ENCODE results near the gene PARD6G.
A peak's percentile ranks its signal among the peaks of the same experiment; 100 is the strongest.
"Not testable (repeated sequence)": the region's sequence is repeated elsewhere in the genome, so short reads cannot be mapped to it uniquely, and the experiment has no call there.

Gene PARD6G

DNA sequence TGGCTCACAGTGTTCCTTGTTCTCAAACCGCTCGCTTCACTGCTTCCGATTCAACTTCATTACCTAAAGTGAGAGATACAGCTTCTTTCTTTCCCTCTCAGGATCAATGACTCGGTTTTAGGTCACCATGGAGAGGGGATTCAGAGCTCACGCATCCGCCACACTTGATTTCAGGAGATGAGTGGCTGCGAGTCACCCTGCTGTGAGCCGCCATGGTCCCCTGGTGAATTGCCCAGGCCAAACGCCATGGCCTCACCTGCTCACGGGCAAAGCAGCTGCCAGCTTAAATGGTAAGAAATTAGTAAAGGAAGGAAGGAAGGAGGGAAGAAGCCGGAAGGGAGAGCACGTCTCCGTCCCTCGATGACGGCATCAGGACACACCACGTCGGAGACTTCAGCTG lies 77.7 kb downstream of the PARD6G start:
- no peak for DNase-seq

DNA sequence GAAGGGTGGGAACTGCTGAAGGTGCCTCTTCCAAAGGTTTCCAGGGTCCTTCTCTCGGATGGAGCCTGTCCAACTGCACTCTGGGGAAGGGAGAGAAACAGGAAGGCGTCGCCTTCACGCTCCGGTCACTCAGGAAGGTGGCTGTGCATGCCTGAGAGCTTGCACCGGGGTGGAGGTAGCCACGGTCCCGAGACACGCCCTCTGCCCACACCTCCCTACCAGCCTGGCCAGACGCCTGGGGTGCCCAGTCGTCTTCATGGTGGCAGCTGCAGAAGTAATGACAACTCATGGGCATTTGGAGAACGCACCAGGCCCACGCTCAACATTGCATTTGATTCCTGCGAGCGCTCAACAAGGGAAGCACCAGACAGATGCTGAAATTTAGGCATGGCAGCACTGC lies 78.3 kb downstream of the PARD6G start:
- DNase-seq = no peak

DNA sequence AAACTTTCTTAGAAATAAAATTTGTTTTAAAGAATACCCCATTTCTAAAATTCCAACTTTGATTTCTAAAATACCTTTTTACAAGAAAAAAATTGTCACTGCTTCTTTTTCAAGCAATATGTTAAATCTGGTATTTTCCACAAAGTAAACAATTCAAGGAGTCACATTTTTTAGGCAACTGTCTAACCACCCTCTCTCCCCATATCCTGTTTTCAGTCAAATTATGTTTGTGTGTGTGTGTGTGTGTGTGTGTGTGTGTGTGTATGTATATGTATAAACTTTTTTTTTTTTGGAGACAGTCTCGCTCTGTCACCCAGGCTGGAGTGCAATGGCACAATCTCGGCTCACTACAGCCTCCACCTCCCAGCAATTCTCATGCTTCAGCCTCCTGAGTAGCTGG lies 79.0 kb downstream of the PARD6G start:
- DNase-seq = no peak

DNA sequence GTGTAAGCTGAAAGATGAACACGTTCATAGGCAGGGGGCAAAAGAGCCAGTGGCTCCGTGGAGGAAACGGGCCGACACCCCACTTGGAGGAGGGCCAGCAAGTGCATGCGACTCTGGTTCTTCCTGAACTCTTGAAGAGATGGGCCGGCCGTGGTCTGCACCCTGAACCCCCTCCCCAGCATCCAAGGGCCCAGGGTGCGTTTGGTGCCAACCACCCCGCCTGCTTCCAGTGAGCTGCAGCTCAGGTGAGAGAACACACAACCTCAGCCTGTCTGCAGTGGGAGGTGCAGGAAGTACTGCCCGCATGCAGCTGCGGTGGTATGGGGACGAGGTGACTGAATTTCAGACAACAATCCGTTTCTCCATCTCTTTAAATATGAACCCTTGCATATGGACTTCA lies 79.4 kb downstream of the PARD6G start:
- DNase-seq = no peak

DNA sequence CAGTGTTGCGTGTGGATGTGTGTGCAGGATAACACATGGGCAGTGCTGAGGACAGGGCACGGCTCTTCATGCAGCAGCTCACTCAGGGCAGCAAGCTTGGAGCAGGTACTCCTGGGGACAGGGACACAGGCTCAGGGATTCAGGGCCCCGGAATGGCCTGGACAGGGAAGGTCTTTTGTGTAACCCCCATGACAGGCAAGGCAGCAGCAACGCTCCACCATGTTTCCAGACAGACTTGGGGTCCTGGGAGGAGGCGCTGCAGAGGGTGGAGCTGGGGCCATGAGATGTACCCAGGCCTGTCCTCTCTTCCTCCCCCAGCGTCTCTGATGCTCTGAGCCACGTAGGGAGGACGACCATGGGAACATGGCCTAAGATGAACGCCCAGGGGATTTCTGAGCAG lies 80.0 kb downstream of the PARD6G start:
- DNase-seq = no peak

DNA sequence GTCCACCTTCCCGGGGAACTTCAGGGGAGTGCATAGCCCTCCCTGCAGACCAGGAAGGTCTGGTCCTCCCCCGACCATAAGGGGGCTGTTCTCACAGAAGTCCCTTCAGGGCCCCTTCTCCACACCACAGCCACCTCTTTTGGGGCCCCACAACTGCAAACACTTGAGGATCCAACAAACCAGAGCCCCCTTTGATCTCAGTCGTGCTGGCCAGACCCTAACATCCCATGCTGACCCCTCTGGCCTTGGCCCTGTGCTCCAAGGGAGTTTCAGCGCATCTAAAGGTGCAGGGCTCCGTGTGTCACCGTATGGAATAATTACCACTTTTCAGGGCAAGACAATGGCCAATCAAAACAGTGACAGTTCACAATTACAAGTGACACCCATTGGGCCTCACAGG lies 80.6 kb downstream of the PARD6G start:
- DNase-seq = no peak

DNA sequence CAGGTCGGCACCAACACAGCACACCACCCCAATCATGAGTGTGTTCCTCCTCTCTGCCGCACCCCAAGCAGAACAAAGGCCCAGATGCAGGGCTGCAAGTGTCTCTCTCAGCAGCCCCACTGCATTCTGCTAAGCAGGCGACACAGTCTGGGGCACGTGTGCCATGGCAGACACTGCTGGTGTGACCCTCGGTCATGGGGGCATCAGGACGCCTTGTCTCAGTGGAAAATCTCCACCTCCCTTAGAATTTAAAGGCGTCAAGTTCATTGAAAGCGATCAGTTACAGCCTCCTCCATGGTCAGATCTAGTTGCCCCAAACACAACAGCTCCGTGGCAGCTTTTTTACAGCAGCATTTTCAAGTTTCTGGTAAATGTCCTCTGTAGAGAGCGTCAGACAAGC lies 81.1 kb downstream of the PARD6G start:
- no peak for DNase-seq

DNA sequence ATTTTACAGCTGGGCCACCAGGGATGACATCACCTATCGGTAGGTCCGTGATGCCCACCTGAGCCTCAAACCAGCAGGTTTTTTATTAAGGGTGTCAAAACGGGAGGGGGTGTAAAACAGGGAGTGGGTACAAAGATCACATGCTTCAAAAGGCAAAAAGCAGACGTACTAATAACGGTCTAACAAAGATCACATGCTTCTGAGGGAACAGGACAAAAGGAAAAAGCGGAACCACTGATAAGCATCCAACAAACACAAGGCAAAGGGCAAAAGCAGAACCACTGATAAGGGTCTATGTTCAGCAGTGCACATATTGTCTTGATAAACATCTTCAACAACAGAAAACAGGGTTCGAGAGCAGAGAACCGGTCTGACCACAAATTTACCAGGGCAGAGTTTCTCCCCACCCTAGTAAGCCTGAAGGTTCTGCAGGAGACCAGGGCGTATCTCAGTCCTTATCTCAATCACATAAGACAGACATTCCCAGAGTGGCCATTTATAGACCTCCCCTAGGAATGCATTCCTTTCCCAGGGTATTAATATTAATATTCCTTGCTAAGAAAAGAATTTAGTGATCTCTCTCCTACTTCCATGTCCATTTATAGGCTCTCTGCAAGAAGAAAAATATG lies 82.5 kb downstream of the PARD6G start:
- not testable (repeated sequence) for DNase-seq

DNA sequence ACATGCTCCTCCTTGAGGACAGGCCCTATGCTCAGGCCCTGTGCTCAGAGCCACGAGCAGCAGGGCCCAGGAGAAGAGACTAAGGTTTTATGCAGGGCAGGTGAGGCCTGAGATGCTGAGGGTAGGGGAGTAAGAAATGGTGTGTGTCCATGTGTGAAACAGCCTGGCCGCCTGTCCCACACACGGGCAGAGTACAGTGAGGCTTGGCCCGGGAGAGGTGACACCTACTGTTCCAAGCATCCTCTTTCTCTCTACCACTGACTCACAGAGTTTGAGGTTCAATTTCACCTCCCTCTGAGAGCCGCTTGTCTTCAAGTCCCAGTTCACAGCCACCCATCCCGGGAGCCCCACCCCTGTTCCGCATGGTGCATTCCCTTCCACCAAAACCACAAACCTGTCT lies 84.1 kb downstream of the PARD6G start:
- no peak for DNase-seq

DNA sequence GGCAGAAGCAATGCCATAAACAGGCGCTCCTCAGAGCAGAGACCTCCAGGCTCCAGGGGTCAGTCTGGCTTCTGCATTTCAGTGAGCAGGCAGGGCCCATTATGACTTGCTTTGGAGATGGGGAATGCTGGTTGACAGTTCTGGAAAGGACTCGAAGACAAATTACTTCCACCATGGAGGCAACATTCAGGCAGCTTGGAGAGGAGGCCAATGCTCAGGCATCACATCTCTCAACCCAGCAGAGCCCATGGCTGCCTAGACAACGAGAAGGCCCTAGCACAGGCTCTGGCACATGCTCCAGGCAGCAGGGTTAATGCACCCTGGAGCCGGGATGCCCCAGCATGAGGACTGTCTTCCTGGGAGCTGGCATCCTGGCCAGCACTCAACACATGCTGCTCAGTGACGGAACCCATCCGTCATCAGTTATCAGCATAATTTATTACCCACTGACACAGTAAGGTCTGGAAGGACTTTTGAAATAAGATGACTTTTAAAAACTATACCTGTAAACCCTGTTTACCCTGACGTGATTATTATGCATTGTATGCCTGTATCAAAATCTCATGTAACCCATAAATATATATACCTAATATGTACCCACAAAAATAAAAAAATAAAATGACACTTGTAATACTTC lies 85.4 kb downstream of the PARD6G start:
- DNase-seq = no peak

DNA sequence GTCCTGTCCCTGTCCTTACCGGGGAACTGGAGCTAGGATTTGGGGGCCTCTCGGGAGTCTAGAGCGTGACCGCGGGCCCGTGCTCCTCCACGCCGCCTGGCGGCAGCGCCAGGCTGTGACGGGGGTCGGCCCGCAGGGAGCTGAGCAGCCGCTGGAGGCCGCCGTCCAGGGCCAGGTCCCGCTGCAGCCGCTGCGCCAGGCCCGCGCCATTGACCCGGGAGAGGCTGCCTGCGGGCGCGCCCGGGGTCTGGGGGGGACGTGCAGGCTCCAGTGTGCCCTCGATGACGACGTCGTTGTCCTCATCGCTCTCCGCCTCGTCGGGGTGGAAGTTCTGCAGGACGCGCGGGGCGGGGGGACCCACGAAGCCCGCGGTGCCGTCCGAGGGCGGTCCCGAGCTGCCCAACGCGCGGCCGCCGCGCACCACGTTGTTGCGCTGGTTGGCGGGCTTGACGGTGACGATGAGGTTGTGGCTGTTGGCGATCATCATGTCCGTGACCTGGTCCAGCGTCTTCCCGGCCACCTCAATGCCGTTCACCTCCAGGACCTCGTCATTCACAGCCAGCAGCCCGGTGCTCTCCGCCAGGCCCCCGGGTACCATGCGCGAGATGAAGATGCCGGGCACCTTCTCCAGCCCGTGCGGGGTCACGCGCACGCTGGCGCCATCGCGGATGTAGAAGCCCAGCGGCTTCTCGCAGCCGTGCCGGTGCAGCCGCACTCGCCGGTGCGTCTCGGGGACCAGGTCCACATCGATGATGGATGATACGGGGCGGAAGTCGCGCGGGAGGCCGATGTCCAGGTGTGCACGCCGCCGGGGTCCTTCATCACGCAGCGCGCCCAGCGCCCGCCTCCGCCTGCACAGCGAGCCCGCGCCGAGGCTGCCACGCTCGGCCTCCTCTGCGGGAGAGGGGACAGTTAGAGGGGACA lies 87.3 kb downstream of the PARD6G start:
- no peak for DNase-seq

DNA sequence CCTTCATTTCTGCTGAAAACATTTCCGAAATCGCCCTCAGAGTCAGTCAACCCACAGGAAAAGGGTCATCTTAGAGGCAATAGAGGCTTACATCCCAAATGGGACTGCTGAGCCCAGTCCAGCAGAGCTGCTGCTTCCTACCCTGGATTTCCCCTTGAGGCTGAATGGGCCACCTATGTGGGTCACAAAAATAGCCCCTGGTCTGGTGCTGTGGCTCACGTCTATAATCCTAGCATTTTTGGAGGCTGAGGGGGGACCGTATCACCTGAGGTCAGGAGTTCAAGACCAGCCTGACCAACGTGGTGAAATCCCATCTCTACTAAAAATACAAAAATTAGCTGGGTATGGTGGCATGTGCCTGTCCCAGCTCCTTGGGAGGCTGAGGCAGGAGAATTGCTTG lies 88.9 kb downstream of the PARD6G start:
- DNase-seq = no peak

DNA sequence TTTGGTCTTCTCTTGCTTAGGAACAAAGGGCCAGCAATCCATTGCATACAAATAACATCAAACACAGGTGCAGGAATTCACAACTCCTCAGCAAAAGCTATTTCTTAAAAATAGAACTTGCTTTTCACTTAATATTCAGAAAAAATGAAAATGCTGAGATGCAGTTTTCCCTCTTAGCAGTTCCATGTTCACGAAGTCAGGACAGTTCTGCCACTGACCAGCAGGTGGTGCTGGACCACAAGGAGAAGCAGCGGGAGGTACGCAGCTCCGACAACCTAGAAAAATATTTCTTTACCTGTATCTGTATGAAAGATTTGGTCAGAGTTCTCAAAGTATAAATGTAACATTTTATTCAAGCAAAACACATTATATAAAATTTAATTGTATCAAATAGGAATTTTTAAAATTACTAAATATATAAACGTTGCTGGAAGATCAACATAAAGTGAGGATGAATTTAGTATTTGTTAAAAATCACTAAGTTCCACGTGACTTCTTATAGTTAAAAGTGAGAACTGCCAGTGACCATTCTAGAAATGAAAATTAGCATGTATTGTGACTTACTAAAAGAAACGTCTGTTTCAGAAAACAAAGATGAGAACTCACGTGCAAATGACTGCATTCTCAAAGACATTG lies 89.5 kb downstream of the PARD6G start:
- no peak for DNase-seq

DNA sequence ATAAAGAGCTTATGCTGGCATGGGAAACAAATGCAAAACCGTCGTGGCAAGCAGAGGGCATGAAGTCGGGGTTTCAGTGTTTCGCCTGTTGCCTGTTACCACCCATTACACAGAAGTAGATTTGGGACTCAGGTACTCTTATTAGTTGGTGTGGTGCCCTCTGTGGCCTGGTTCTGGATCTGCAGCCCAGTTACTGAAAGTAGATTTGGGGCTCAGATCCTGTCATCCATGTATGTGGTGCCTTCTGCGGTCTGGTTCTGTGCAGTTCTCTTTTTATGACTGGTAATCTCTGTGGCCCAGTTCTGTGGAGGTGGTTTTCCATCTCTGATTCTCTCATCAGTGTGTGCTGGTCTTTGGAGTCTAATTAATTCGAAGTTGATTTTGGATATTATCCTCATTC lies 93.0 kb downstream of the PARD6G start:
- no peak for DNase-seq

DNA sequence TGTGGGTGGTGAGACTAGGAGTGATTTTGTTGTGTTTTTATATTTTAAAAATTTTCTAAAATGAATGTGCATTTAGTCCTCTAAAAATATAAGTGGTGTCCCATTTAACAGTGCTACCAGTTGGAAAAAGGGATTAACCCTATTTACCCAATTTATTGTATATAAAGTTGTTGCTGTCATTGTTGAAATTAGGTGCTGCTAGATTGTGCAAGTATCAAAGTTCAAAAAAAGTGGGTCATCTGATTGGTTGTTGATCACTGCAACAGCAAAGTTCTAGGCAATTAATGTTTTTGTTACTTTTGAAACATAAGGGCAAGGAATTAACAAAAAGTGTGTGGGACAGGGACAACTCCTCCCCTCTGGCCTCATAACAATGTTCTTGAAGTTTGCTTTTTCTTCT lies 97.6 kb downstream of the PARD6G start:
- DNase-seq = no peak

DNA sequence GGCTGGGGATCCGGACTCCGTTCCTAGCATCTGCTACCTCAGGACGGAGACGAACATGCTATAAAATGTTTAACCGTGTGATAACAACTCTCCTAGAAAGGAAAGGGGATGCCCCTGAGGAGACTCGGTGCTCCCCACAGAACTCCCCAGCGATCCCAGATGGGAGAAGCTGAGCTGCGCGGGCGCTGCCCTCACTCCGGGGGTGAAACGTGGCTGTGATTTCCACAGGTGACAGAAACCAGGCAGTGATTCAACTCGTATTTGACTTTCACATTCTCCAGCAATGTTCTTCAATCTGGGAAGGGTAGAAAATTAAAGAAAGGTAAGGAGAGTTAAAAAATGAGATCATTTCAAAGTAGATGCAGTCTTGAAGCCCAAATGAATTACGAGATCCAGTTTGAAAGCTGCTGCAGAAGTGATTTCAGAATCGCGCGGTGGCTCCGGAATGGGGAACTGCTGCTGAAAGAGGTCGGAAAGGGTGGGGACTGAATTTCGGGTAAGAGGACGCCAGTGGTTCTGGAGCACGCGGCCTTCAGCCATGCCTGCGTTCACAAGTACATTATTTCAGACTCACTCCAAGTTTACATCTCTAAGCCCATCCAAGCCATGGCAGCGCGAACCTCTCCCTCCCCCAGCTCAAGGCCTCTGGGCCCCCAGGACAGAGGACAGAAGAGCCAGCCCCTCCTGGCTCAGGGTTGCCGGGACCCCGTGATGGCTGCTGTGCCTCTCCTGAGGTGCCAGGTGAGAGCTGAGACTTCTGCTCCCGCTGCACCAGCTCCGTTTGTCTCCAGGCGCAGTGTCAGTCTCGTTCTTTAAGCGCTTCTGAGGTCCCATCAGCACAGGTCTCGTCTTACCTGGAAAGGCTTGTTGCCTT lies 98.8 kb downstream of the PARD6G start:
- no peak for DNase-seq

DNA sequence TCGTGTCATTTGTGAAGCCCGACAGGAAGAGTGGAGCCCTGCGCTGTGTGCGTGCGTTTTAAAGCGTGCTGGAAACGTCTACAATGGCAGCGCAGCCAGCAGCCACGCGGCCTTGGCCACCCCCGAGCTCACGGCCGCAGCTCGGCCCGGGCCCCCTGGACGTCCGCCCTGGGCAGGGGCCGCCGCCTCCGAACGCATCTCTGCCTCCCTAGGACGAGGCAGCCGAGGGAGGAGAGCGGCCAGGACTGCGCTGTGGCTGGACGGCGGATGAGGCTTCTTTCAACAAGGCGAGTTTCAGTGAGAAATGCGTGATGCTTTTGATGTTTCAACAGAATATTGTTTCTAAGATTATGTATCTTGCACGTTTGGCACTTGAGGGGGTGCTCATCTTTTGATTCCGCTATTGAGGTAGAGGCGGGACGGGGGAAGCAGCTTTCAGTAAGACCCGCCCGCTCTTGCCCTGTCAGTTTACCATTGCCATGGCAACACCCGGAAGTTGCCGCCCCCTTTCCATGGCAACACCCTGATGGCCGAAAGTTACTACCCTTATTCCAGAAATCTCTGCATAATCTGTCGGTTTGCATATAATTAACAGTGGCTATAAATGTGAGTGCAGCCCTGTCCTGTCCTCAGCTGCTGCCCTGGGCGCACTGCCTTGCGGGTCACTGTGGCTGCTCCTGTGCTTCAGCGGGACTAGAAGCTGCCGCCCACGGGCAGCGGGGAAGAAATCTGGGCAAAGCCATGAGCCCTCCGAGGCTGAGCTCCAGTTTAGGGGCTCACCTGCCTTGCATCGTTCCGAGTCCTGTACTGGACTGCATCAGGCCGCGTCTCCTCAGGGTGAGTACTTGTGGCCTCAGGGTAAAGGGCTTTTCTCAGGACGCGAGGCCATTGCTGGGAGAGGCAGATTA lies 99.6 kb downstream of the PARD6G start:
- peak; percentile 70 for DNase-seq

DNA sequence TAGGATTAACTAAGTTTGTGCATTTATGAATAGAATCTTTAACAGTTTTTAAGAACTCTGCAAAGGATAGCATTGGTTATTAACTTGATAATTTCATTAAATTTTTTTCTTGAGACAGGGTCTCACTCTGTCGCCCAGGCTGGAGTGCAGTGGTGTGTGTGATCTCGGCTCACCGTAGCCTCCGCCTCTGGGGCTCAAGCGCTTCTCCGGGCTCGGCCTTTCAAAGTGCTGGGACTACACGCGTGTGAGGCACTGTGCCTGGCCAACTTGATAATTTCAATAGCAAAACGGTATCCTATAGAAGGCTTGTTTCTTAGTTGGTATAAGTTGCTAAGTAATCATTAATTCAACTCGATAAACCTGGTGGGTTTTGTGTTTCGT lies 100.3 kb downstream of the PARD6G start:
- DNase-seq = no peak

DNA sequence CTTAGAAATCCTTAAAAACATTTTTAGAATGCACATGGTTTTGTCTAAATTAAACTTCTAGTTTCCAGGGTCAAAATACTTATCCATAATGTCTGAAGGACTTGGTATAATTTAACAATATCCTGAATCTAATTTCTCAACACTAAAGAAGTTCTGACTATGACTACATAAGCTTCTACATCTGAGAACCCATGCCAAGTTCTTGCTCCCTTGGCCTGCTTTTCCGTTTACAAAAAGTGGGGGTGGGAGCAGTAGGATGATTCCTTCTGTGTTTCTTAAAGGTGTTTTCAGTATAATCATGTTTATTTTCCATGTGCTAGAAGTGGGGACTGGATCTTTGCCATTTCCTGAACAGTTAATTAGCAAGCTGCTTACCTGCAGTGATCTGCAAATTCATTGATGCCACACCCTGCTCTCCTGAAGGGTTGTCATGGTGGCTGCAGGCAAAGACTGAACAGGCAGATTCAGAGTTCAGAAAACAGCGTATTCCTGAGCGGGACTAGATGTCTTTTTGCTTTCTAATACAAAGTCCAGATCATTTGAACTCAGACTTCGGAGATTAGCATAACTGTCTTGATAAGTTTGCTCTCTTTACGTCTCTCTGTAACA lies 102.0 kb downstream of the PARD6G start:
- no peak for DNase-seq

DNA sequence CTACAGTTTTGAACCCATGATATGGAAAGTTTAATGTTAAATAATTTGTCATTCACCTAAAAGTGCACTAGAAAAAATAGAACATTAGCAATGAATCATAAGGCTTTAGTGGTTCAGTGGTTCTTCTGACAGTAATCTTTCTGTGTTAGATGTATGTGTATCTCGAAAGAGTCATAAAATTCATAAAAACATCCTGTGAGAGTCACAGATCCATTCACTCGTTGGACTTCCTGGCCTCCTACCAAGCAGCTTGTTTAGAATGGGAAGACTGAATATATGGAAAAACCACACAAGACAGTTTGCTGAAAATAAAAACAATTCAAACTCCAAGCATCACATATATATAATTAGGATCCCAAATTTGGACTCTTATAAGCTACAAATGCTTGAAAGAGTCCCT lies 103.4 kb downstream of the PARD6G start:
- DNase-seq = no peak

DNA sequence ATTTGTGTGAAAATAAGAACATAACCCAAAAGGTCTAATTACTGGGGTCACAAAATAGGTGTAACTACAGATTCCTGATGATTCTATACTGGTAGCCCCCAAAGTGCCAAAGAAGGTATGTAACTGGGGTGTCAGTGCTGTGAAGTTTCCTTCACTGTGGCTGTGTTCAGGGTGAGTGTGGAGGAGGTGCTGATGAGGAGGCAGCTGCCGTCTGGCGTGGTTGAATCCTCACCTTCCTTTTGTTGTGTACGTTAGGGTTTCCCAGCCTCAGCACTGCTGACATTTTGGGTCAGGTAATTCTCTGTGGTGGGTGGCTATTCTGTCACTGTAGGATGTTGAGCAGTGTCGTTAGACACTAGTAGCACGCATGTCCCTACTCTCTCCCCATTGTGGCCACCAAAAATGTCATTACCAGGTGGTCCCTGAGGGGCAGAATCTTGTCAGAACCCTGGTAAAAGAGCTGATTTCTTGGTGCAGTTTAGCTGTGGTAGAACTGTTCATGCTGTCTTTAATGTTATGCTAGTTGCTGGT lies 106.8 kb downstream of the PARD6G start:
- DNase-seq = no peak

Measured in NCI-H1417 treated with DMSO at 0.1 percent for 48 hours (cell line).